Stimulated activated CD8-positive, alpha-beta memory T cell treated with anti-CD3 and anti-CD28 coated beads, Interleukin-4, amount 100 ng/mL, for 48 hours (primary cell): ENCODE data around the gene TRMT112.
A peak's percentile ranks its signal among the peaks of the same experiment; 100 is the strongest.

Source experiments
- DNase-seq: peaks from one replicate; pipeline ENCODE4 v3.0.0-alpha.2; 2020

The TRMT112 gene

DNA sequence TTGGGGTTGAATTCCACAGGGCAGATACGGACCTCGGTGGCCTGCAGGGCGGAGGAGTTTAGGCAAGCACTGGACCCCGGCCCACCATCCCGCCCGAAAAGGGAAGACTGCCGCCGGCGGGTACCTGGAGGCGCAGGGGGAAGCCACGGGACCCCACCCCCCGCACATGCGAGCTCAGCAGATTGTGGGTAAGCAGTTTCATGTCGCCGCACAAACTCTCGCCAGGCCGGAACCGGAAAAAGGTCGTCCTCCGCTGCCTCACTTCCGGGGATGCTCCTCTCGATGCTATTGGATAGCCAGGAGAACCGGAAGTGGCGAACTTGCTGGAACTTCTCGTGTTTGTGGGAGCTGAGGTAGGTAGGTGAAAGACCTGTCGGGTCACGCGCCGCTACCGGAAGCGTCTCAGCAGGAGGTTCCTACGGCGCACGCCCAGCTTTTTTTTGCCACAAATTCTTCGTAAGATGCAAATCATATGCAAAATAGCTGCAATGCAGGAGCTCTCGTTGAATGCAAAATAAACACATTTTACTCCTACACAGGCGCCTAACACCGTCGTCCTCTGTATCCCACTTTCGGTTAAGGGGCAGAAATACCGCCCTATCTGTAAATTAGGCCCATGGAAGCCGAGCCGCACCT lies at the start of gene TRMT112:
TSS of gene TRMT112 (minus strand) at position 235 of the 636 bp plus-strand sequence. CDS start at position 202, 33 bp downstream.
- DNase-seq: peak; percentile 96

DNA sequence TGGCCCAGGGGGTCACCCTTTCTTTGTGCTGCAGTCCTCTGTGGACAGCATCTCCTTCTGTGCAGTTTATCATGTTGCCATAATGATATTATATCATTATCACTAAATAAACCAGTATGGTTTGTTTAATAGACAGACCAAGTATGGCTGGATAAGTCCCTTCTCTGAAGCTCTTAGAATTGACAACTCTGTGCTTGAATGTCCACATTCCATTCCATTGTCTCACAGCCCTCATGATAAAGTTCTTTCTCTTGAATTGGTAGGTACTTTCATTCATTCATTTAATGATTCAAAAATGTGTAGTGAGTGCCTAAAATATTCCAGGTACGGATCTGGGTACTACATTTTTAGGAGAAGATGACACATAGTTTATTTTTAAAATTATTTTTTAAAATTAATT lies 49.4 kb upstream of the TRMT112 start:
- DNase-seq: no peak

DNA sequence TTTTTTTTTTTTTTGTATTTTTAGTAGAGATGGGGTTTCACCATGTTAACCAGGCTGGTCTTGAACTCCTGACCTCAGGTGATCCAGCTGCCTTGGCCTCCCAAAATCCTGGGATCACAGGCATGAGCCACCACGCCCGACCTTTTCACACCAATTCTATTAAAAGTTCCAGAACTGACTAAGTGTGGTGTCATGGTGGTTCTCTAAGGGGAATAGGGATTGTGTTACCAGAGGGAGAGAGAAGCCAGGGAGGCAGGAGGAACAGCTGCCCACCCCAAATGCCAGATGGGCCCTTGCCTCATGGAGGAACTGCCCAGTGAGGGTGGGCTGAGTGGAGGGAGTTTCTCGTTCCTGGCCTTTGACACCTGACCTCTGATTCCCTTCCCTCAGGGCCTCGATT lies 47.6 kb upstream of the TRMT112 start:
- DNase-seq: no peak

GRCh38 chr11:64364435-64364834 lies 47.1 kb upstream of the TRMT112 start:
- DNase-seq: no peak

DNA sequence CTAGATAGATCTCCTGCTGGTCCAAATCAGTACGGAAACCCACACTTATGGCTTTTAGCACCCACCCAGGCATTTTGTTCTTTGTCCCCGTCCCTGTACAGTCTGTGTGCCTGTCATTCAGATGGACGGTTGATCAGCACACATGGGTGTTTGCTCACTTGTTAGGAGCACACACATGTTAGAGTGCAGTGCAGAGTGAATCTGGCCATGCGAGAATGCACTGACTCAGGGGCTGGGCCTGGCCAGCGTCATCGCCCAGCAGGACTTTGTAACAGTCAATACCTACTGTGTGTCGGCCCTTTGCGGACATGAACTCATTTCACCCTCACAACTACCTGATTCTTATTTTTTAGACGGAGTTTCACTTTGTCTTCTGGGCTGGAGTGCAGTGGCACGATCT lies 45.0 kb upstream of the TRMT112 start:
- no peak for DNase-seq

DNA sequence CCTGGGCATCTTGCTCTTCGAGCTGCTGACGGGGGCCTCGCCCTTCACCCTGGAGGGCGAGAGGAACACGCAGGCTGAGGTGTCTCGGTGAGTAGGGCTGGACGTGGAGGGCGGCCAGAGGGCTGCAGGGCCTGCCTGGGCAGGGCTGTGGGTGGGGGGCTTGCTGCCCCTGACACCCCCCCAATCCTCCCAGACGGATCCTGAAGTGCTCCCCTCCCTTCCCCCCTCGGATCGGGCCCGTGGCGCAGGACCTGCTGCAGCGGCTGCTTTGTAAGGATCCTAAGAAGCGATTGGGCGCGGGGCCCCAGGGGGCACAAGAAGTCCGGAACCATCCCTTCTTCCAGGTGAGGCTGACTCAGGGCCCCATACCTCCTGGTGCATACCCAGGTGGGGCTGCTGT lies 44.3 kb upstream of the TRMT112 start:
- DNase-seq: no peak

DNA sequence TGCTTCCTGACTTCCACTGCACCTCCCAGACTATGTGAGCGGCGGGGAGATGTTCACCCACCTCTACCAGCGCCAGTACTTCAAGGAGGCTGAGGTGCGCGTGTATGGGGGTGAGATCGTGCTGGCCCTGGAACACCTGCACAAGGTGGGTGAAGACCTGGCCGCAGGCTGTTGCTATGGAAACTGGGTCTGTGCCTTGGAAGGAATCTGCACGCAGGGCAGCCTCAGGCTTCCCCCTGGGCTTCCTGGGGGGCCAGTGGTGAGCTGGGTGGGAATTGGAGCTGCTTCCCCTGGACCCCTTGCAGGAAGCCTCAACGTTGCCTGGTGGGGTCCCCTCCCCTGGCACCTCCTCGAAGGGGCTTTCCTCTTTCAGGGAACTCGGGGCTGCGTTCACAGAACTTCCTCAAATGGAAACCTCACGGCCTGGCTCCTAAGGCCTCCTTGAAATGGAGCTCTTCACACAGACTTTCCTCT lies 43.1 kb upstream of the TRMT112 start:
- no peak for DNase-seq

GRCh38 chr11:64359712-64360445 lies 42.5 kb upstream of the TRMT112 start:
- DNase-seq: peak; percentile 51

GRCh38 chr11:64358907-64359711 lies 41.8 kb upstream of the TRMT112 start, which contains the start of gene RPS6KA4:
Gene RPS6KA4 (plus strand): TSS chr11:64359162. CDS start chr11:64359236, 74 bp downstream.
- peak; percentile 66 for DNase-seq

DNA sequence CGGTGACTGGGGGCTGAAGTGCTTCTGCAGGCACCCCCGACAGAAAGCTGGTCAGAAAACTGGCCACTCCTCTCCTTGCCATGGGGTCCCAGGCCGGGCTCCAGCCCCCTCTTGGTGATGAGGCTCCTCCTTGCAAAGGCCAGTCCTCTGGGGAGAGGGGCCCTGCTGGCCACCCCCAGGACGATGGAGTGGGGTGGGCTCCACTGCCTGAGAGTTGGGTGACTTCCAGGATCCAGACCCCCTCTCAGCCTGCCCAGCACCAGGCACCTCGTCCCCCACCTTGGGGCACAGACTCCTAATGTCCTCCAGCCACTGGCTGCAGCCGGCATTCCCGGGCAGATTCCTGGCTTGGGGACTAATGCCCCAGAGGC lies 41.2 kb upstream of the TRMT112 start:
- DNase-seq: no peak

DNA sequence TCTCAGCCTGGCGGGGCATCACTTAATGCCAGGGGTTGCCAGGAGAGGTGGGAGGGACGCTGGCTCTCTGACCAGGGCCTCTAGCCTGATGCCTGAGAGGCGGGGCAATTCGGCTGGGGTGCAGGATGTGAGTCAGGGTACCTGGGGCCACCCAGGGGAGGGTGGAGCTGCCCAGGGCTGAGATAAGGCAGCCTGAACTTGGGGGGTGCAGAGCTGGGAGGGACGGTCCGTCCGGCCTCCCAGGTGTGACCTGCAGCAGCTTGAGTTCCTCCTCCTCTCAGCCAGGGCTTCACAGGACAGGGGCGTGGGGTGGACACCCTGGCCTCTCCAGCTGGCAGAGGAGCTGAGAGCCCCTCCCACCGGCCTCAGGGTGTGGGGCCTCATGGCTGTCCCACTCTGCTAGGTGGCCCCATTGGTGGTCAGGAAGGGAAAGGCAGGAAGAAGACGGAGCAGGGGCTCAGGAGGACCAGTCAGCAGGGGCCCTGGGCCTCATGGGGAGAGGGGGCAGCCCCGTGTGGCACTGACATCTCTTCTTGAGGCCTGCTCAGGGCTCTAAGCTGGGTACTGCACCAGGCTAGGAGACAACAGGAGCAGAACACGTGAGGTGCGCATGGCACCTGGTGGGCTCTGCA lies 40.7 kb upstream of the TRMT112 start:
- DNase-seq: peak; percentile 71

GRCh38 chr11:64357446-64357845 lies 40.1 kb upstream of the TRMT112 start:
- no peak for DNase-seq

- DNase-seq: peak; percentile 70
Measured at GRCh38 chr11:64356498-64357411, 39.4 kb upstream of the TRMT112 start.

- DNase-seq: peak; percentile 73
Measured at GRCh38 chr11:64355078-64355940, 38.0 kb upstream of the TRMT112 start.

GRCh38 chr11:64353715-64354506 lies 36.6 kb upstream of the TRMT112 start:
- no peak for DNase-seq

DNA sequence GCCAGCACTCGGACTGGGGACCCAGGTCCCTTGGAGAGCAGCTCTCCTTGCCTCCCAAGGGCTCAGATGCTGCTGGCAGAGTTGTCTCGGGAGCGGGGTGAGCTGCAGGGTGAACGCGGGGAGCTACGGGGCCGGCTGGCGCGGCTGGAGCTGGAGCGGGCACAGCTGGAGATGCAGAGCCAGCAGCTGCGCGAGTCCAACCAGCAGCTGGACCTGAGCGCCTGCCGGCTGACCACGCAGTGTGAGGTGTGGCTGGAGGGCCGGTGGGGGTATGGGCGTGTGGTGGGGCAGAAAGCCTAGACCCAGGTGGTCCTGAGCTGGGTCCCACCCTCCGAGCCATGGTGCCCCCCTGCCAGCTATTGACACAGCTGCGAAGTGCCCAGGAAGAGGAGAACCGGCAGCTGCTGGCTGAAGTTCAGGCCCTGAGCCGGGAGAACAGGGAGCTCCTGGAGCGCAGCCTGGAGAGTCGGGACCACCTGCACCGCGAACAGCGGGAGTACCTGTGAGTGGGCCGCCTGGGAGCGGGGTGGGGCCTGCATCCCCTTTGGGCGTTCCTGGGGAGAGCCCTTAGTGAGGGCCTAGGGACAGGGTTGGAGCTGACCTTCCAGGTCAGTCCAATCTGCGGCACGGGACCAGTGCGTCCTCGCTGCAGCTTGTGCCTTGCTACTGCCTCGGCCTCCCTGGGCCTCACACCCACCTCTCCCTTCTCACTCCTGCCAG lies 35.8 kb upstream of the TRMT112 start:
- DNase-seq: no peak

DNA sequence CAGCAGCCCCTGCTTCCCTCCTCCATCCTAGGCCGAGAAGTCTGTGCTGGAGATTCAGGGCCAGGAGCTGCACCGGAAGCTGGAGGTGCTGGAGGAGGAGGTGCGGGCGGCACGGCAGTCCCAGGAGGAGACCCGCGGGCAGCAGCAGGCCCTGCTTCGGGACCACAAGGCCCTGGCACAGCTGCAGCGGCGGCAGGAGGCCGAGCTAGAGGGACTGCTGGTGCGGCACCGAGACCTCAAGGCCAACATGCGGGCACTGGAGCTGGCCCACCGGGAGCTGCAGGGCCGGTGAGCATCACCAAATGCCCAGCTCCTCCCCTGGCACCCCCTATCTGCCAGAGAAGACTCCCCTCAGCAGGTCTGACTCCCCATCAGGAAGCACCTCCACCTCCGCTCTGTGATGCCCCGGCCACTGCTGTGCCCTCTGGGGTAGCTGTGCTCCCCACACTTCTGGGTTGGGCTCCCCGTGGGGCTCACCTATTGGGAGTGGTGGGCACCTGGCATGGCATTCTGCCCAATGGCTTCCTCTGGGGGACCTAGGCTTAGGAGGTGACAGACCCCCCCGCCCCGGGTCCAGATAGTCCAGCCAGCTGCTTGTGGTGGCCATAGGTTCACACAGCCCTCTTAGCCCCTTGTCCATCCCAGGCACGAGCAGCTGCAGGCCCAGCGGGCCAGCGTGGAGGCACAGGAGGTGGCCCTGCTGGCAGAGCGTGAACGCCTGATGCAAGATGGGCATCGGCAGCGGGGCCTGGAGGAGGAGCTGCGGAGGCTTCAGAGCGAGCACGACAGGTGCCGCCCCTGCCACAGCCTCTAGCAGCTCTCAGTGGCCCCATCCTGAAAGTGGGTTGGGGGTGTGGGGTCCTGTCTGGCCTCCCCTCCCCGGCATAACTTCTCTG lies 35.0 kb upstream of the TRMT112 start:
- DNase-seq: no peak

DNA sequence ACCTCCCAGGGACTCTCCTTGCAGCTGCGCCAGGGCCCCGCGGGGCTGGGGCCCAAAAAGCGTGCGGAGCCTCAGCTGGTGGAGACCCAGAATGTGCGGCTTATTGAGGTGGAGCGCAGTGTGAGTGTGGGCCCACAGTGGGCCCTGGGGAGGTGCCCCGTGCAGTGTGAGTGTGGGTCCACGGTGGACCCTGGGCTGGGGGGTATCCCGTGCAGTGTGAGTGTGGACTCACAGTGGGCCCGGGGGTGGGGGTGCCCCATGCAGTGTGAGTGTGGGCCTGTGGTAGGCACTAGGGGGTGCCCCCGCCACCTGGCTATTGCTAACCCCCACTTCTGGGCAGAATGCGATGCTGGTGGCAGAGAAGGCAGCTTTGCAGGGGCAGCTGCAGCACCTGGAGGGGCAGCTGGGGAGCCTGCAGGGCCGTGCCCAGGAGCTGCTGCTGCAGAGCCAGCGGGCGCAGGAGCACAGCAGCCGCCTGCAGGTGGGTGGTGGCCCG lies 33.8 kb upstream of the TRMT112 start:
- DNase-seq: no peak
